ENCODE measurements around the gene STXBP5. TPM values are rescaled to one million over a fixed set of nuclear protein-coding genes. Genes with fewer than 3 reads are reported as not detected.
A peak's percentile ranks its signal among the peaks of the same experiment; 100 is the strongest.

Gene STXBP5
- polyA plus RNA-seq, 1 donor (not counting 4 experiments of a cell fraction or from before 2014, with no cell fraction given) = 19.4 TPM

GRCh38 chr6:147381712-147382111 lies 177.5 kb downstream of the STXBP5 start:
- no peak for DNase-seq (ENCODE audit: low read depth, low spot score)
- Histone ChIP-seq H3K79me2 (ENCODE audit: control insufficient read depth, insufficient read depth, low read length) (no peaks in the 10 kb centered on the region), H3K36me3 (ENCODE audit: control insufficient read depth in 2 of 2, extremely low read depth in 1 of 2, insufficient read depth in 2 of 2, low read length in 2 of 2) (peaks cover 0 to 2% of the 10 kb centered on the region in 2 experiments), H3K27me3 (ENCODE audit: control insufficient read depth, extremely low read depth, insufficient read depth, low read length) (no peaks in the 10 kb centered on the region), H3K9me1 (ENCODE audit: control insufficient read depth, extremely low read depth, insufficient read depth, low read length) (no peaks in the 10 kb centered on the region), H3K27ac (ENCODE audit: control insufficient read depth, insufficient read depth, low read length) (no peak overlapping the region), H2AFZ (ENCODE audit: control insufficient read depth, low read length) (no peak overlapping the region), H3K9ac (ENCODE audit: control insufficient read depth, extremely low read depth, insufficient read depth, low read length) (no peak overlapping the region), H3K4me1 (ENCODE audit: control insufficient read depth, extremely low read depth, insufficient read depth, low read length) (no peaks in the 10 kb centered on the region), H3K9me3 (ENCODE audit: control insufficient read depth, low read depth, low read length) (no peaks in the 10 kb centered on the region), H3K4me2 (ENCODE audit: control insufficient read depth, extremely low read depth, insufficient read depth, low read depth, low read length) (no peak overlapping the region), H4K20me1 (ENCODE audit: control insufficient read depth, extremely low read depth, insufficient read depth, low read length) (no peaks in the 10 kb centered on the region), H3K4me3 (ENCODE audit: control insufficient read depth in 2 of 3, extremely low read depth in 1 of 3, insufficient read depth in 2 of 3, low read depth in 1 of 3, low read length in 3 of 3) (no peak overlapping the region)
- FAIRE-seq = no peak
- no peak for TF ChIP-seq CTCF (optimal IDR thresholded peaks at IDR 0.05 in 1 of 3, IDR thresholded peaks at IDR 0.05 in 1 of 3, conservative IDR thresholded peaks at IDR 0.05 in 1 of 3; ENCODE audit: extremely low read depth in 1 of 3, insufficient read depth in 2 of 3, low read length in 3 of 3)
- TF ChIP-seq EZH2 (IDR thresholded peaks at IDR 0.05; ENCODE audit: low read length) = no peak
- dilution Hi-C loops (cut with MboI; ENCODE audit: extremely low pct_ligation_motif_present, low sequenced_read_pairs) = no loop called here

DNA sequence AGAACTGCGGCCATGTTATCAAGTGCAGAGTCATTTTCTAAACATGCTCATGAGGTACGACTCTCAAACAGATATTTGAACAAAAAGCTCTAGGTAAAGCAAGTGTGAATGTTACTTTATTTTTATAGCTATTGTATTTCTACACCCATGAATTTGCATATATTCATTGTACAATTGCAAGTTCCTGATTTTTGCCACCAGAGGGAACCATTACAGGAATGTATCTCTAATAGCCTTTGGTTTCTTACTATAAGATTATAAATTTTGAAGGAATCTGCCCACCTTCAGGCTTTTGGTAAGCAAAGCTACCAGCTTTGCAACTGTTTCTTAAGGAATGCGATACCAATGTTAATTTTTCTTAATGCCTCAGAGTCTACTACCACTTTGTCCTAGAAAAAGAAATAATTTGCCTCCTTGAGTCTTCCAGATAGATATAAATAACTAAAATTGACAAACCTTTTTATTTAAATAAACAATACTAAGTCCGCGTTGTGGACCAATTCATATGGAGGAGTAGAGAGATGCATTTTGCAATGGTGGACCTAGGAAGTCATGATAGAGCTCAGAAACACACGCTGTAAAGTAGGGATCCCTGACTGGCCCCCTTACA lies 178.8 kb downstream of the STXBP5 start:
- H3K4me3 ChIP-seq (ENCODE audit: control insufficient read depth in 2 of 3, extremely low read depth in 1 of 3, insufficient read depth in 2 of 3, low read depth in 1 of 3, low read length in 3 of 3) = no peak overlapping the region
- H3K79me2 ChIP-seq (ENCODE audit: control insufficient read depth, insufficient read depth, low read length) = no peaks in the 10 kb centered on the region
- H3K9ac ChIP-seq (ENCODE audit: control insufficient read depth, extremely low read depth, insufficient read depth, low read length) = no peak overlapping the region
- H3K9me1 ChIP-seq (ENCODE audit: control insufficient read depth, extremely low read depth, insufficient read depth, low read length) = no peaks in the 10 kb centered on the region
- dilution Hi-C loops (cut with MboI; ENCODE audit: extremely low pct_ligation_motif_present, low sequenced_read_pairs) = no loop called here
- no peaks in the 10 kb centered on the region for H3K4me1 ChIP-seq (ENCODE audit: control insufficient read depth, extremely low read depth, insufficient read depth, low read length)
- no peak for DNase-seq (ENCODE audit: low read depth, low spot score)
- H3K4me2 ChIP-seq (ENCODE audit: control insufficient read depth, extremely low read depth, insufficient read depth, low read depth, low read length) = no peak overlapping the region
- no peak overlapping the region for H3K27ac ChIP-seq (ENCODE audit: control insufficient read depth, insufficient read depth, low read length)
- H4K20me1 ChIP-seq (ENCODE audit: control insufficient read depth, extremely low read depth, insufficient read depth, low read length) = no peaks in the 10 kb centered on the region
- no peak overlapping the region for H2AFZ ChIP-seq (ENCODE audit: control insufficient read depth, low read length)
- no peaks in the 10 kb centered on the region for H3K9me3 ChIP-seq (ENCODE audit: control insufficient read depth, low read depth, low read length)
- no peaks in the 10 kb centered on the region for H3K27me3 ChIP-seq (ENCODE audit: control insufficient read depth, extremely low read depth, insufficient read depth, low read length)
- TF ChIP-seq CTCF (optimal IDR thresholded peaks at IDR 0.05 in 1 of 3, IDR thresholded peaks at IDR 0.05 in 1 of 3, conservative IDR thresholded peaks at IDR 0.05 in 1 of 3; ENCODE audit: extremely low read depth in 1 of 3, insufficient read depth in 2 of 3, low read length in 3 of 3) (peak in 2 of 3 experiments; percentile 20 to 41), EZH2 (IDR thresholded peaks at IDR 0.05; ENCODE audit: low read length) (no peak)
- peaks cover 0 to 2% of the 10 kb centered on the region in 2 experiments for H3K36me3 ChIP-seq (ENCODE audit: control insufficient read depth in 2 of 2, extremely low read depth in 1 of 2, insufficient read depth in 2 of 2, low read length in 2 of 2)
- no peak for FAIRE-seq
